GM21529 (cell line): ENCODE data around the gene INTS1.

ENCODE experiments used
- ATAC-seq: cut with Tn5 transposase; IDR thresholded peaks from one replicate; pipeline ENCODE4 v1.9.1; 2021; ENCODE audit not compliant: unreplicated experiment

Gene INTS1

GRCh38 chr7:1433128-1433920 is 70.9 kb downstream of the INTS1 start:
- no peak for ATAC-seq

- no peak for ATAC-seq
Measured at GRCh38 chr7:1432411-1433082, 71.6 kb downstream of the INTS1 start.

- no peak for ATAC-seq
Measured at GRCh38 chr7:1431634-1432380, 72.4 kb downstream of the INTS1 start.

- no peak for ATAC-seq
Measured at GRCh38 chr7:1431226-1431625, 73.0 kb downstream of the INTS1 start.

- no peak for ATAC-seq
Measured at GRCh38 chr7:1430056-1430845, 73.9 kb downstream of the INTS1 start.

- no peak for ATAC-seq
Measured at GRCh38 chr7:1428941-1429501, 75.2 kb downstream of the INTS1 start.

GRCh38 chr7:1427064-1427657 is 77.0 kb downstream of the INTS1 start:
- ATAC-seq, result no peak

- no peak for ATAC-seq
Measured at GRCh38 chr7:1426474-1426873, 77.7 kb downstream of the INTS1 start.

GRCh38 chr7:1425292-1426136 is 78.7 kb downstream of the INTS1 start:
- ATAC-seq, result no peak

GRCh38 chr7:1424041-1424440 is 80.1 kb downstream of the INTS1 start:
- ATAC-seq, result no peak

GRCh38 chr7:1423264-1423811 is 80.9 kb downstream of the INTS1 start:
- no peak for ATAC-seq

GRCh38 chr7:1422512-1423263 is 81.5 kb downstream of the INTS1 start:
- ATAC-seq, result no peak

- no peak for ATAC-seq
Measured at GRCh38 chr7:1421946-1422345, 82.2 kb downstream of the INTS1 start.

- no peak for ATAC-seq
Measured at GRCh38 chr7:1421020-1421790, 83.0 kb downstream of the INTS1 start.
